SK-N-SH treated with all-trans-retinoic acid at 6 μM for 48 hours (cell line): Measurements from ENCODE around the gene ELK1.

ENCODE experiments used
- ARNTL ChIP-seq: fragments of 450-650 bp; formaldehyde crosslinking; IDR thresholded peaks from 2 replicates; pipeline ENCODE4 v1.5.0; 2020; ENCODE audit warnings: low read depth, mild to moderate bottlenecking, moderate library complexity, borderline replicate concordance
- BACH2 ChIP-seq: fragments of 250-450 bp; sonication (Bioruptor Pico); IDR thresholded peaks from 2 replicates; pipeline ENCODE4 v1.9.0; 2021; ENCODE audit warnings: mild to moderate bottlenecking, borderline replicate concordance
- ESRRG ChIP-seq: fragments of 250-450 bp; sonication (Bioruptor Pico); IDR thresholded peaks from 2 replicates; pipeline ENCODE4 v1.6.1; 2021; ENCODE audit warnings: mild to moderate bottlenecking
- ISL1 ChIP-seq: fragments of 250-450 bp; sonication (Bioruptor Pico); IDR thresholded peaks from 2 replicates; pipeline ENCODE4 v2.1.2; 2022; ENCODE audit warnings: mild to moderate bottlenecking, moderate library complexity
- PPARA ChIP-seq: fragments of 250-450 bp; sonication (Bioruptor Pico); IDR thresholded peaks from 2 replicates; pipeline ENCODE4 v1.5.0; 2020; ENCODE audit warnings: mild to moderate bottlenecking, borderline replicate concordance
- TOX ChIP-seq: fragments of 250-450 bp; sonication (Bioruptor Pico); IDR thresholded peaks from 2 replicates; pipeline ENCODE4 v1.8.0; 2021; ENCODE audit warnings: mild to moderate bottlenecking, moderate library complexity, borderline replicate concordance
- ZFP3 ChIP-seq: fragments of 250-450 bp; sonication (Bioruptor Pico); IDR thresholded peaks from 2 replicates; pipeline ENCODE4 v1.5.0; 2020; ENCODE audit warnings: mild to moderate bottlenecking, moderate library complexity
- ZFP30 ChIP-seq: fragments of 450-650 bp; formaldehyde crosslinking; IDR thresholded peaks from 2 replicates; pipeline ENCODE4 v1.5.0; 2022; ENCODE audit warnings: mild to moderate bottlenecking, moderate library complexity
- ZNF70 ChIP-seq: fragments of 450-650 bp; formaldehyde crosslinking; IDR thresholded peaks from 2 replicates; pipeline ENCODE4 v1.5.0; 2020; ENCODE audit warnings: mild to moderate bottlenecking, moderate library complexity
- ZNF8 ChIP-seq: fragments of 450-650 bp; formaldehyde crosslinking; IDR thresholded peaks from 2 replicates; pipeline ENCODE4 v1.5.0; 2020; ENCODE audit warnings: mild to moderate bottlenecking, moderate library complexity
- TF ChIP-seq, protein P1 (sequence below): fragments of 250-450 bp; sonication (Bioruptor Pico); IDR thresholded peaks from 2 replicates; pipeline ENCODE4 v1.8.0; 2020; ENCODE audit warnings: mild to moderate bottlenecking, moderate library complexity, borderline replicate concordance
- TF ChIP-seq, protein P2 (sequence below): fragments of 250-450 bp; sonication (Bioruptor Pico); IDR thresholded peaks from 2 replicates; pipeline ENCODE4 v1.5.1; 2021; ENCODE audit warnings: mild to moderate bottlenecking, moderate library complexity

DNA sequence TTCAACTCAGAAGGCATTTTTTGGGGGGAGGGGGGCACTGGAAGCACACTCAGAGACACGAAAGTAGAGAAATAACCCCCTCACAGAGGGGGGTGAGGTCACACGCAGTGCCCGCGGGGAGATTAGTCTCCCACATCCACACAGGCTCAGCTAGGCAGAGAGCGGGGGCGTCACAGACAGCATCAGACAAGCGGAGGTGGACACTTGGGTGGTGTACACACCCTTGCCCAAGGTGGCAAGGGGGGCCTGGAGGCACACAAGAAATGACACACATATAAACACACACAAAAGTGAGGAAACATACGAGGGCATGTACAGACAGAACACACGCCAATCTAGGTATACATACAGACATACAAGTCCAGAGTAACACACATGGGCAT, 30.1 kb downstream of the ELK1 start:
- TF ChIP-seq, protein P1, sequence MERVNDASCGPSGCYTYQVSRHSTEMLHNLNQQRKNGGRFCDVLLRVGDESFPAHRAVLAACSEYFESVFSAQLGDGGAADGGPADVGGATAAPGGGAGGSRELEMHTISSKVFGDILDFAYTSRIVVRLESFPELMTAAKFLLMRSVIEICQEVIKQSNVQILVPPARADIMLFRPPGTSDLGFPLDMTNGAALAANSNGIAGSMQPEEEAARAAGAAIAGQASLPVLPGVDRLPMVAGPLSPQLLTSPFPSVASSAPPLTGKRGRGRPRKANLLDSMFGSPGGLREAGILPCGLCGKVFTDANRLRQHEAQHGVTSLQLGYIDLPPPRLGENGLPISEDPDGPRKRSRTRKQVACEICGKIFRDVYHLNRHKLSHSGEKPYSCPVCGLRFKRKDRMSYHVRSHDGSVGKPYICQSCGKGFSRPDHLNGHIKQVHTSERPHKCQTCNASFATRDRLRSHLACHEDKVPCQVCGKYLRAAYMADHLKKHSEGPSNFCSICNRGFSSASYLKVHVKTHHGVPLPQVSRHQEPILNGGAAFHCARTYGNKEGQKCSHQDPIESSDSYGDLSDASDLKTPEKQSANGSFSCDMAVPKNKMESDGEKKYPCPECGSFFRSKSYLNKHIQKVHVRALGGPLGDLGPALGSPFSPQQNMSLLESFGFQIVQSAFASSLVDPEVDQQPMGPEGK (CRISPR knock-in tag): no peak
- TF ChIP-seq ZNF70 (no peak), ZFP3 (no peak), ZNF8 (CRISPR knock-in tag) (no peak), BACH2 (CRISPR knock-in tag) (no peak), ZFP30 (no peak), PPARA (CRISPR knock-in tag) (no peak), ARNTL (no peak), ISL1 (no peak), ESRRG (CRISPR knock-in tag) (no peak), TOX (CRISPR knock-in tag) (no peak)
- TF ChIP-seq, protein P2, sequence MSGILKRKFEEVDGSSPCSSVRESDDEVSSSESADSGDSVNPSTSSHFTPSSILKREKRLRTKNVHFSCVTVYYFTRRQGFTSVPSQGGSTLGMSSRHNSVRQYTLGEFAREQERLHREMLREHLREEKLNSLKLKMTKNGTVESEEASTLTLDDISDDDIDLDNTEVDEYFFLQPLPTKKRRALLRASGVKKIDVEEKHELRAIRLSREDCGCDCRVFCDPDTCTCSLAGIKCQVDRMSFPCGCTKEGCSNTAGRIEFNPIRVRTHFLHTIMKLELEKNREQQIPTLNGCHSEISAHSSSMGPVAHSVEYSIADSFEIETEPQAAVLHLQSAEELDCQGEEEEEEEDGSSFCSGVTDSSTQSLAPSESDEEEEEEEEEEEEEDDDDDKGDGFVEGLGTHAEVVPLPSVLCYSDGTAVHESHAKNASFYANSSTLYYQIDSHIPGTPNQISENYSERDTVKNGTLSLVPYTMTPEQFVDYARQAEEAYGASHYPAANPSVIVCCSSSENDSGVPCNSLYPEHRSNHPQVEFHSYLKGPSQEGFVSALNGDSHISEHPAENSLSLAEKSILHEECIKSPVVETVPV (CRISPR knock-in tag): no peak
